Upper lobe of left lung (tissue), 4 donors: ENCODE measurements around the gene PLXNA4.

ENCODE experiments used
- EP300 ChIP-seq, 4 donors: sonication (generic); formaldehyde crosslinking; IDR thresholded peaks; one replicate each; pipeline ENCODE4 v1.5.1; 2017; ENCODE audit warnings: antibody characterized with exemption in 4 of 4, control low read depth in 2 of 4
- POLR2A ChIP-seq, 4 donors: fragments of 450-650 bp; IDR thresholded peaks; one replicate each; pipeline ENCODE4 v1.5.1; 2016 to 2017; ENCODE audit warnings: antibody characterized with exemption in 4 of 4, mild to moderate bottlenecking in 2 of 4
- POLR2AphosphoS5 ChIP-seq, 2 donors: sonication (generic); formaldehyde crosslinking; IDR thresholded peaks; one replicate each; pipeline ENCODE4 v1.5.1; 2017; ENCODE audit warnings: antibody characterized with exemption in 2 of 2
- TF ChIP-seq, protein P1 (sequence below), 6 experiments: fragments of 450-650 bp in 4 of 6; fragments of 200-600 bp in 2 of 6; sonication (generic) in 2 of 6; IDR thresholded peaks; one replicate each; pipeline ENCODE4 v1.5.1; 2016 to 2019; ENCODE audit warnings: antibody characterized with exemption in 6 of 6

DNA sequence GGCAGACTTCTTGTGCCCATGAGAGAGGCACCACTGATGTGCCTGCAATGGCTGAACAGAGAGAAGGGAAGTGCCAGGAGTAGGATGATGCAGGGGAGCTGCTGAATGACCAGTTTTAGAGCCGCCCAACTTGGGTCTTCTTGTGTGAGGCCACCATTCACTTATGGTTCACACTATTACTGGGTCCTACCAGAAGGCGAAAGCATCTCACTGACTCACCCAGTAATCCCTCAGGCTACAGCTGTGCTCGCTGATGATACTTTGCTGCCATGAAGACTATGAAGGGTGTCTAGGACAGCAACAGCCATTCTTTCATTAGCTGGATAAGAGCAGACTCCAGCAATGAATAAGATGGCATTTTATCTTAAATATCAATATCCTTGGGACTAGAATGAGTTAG lies 47.6 kb downstream of the PLXNA4 start:
- TF ChIP-seq EP300 (IDR thresholded peaks at IDR 0.05) (no peak), POLR2A (IDR thresholded peaks at IDR 0.05) (no peak), POLR2AphosphoS5 (IDR thresholded peaks at IDR 0.05) (no peak)
- TF ChIP-seq, protein P1, sequence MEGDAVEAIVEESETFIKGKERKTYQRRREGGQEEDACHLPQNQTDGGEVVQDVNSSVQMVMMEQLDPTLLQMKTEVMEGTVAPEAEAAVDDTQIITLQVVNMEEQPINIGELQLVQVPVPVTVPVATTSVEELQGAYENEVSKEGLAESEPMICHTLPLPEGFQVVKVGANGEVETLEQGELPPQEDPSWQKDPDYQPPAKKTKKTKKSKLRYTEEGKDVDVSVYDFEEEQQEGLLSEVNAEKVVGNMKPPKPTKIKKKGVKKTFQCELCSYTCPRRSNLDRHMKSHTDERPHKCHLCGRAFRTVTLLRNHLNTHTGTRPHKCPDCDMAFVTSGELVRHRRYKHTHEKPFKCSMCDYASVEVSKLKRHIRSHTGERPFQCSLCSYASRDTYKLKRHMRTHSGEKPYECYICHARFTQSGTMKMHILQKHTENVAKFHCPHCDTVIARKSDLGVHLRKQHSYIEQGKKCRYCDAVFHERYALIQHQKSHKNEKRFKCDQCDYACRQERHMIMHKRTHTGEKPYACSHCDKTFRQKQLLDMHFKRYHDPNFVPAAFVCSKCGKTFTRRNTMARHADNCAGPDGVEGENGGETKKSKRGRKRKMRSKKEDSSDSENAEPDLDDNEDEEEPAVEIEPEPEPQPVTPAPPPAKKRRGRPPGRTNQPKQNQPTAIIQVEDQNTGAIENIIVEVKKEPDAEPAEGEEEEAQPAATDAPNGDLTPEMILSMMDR (IDR thresholded peaks at IDR 0.05) = no peak
